Activated B cell treated with CpG ODN at 0.5 μM for 24 hours (primary cell): ENCODE data around the gene YARS1. TPM values are rescaled to one million over a fixed set of nuclear protein-coding genes. Genes with fewer than 3 reads are reported as not detected.
A peak's percentile ranks its signal among the peaks of the same experiment; 100 is the strongest.
"Not testable (repeated sequence)": the region's sequence is repeated elsewhere in the genome, so short reads cannot be mapped to it uniquely, and the experiment has no call there.

Source experiments
- ATAC-seq: fragments of 200-7000 bp; cut with Tn5 transposase; one replicate; pipeline ENCODE4 v1.10.0; 2021; ENCODE audit warnings: low read depth, mild to moderate bottlenecking, moderate library complexity
- CTCF ChIA-PET: fragments of 350-600 bp; sonication (Branson Sonifier 250); formaldehyde crosslinking; loops from one replicate; lab custom pipeline; 2021; ENCODE audit warnings: antibody characterized with exemption; lab: Charles Lee
- POLR2A ChIA-PET: fragments of 350-600 bp; sonication (Branson Sonifier 250); formaldehyde crosslinking; loops from one replicate; lab custom pipeline; 2021; ENCODE audit warnings: antibody characterized with exemption; lab: Charles Lee
- DNase-seq: peaks from one replicate; pipeline ENCODE4 v3.0.0; 2022
- H3K27ac Mint-ChIP-seq: one replicate; pipeline ENCODE4 v1.8.0; 2020; ENCODE audit warnings: mixed read lengths
- H3K27me3 Mint-ChIP-seq: one replicate; pipeline ENCODE4 v1.8.0; 2021; ENCODE audit warnings: mixed read lengths
- H3K36me3 Mint-ChIP-seq: one replicate; pipeline ENCODE4 v1.8.0; 2021; ENCODE audit warnings: low read depth, mixed read lengths
- H3K4me1 Mint-ChIP-seq: one replicate; pipeline ENCODE4 v1.8.0; 2021; ENCODE audit warnings: mixed read lengths
- H3K4me3 Mint-ChIP-seq: one replicate; pipeline ENCODE4 v1.8.0; 2020; ENCODE audit warnings: mild to moderate bottlenecking, mixed read lengths
- H3K9me3 Mint-ChIP-seq: one replicate; pipeline ENCODE4 v1.8.0; 2020; ENCODE audit warnings: mixed read lengths
- intact Hi-C: fragments of 100-400 bp; cut with micrococcal nuclease; formaldehyde crosslinking; loops from one replicate; pipeline ENCODE4 v1.15.1; 2024
- total RNA-seq: library from RNA; stranded (reverse); gene quantifications from 2 replicates; pipeline ENCODE4 v1.2.3, GENCODE V29; 2022
- TF ChIP-seq, protein P1 (sequence below): fragments of 200-600 bp; IDR thresholded peaks from one replicate; pipeline ENCODE4 v1.8.0; 2022; ENCODE audit warnings: antibody characterized with exemption, mild to moderate bottlenecking

Gene YARS1
- total RNA-seq, 1 donor from 2014 or later, result 232 TPM

DNA sequence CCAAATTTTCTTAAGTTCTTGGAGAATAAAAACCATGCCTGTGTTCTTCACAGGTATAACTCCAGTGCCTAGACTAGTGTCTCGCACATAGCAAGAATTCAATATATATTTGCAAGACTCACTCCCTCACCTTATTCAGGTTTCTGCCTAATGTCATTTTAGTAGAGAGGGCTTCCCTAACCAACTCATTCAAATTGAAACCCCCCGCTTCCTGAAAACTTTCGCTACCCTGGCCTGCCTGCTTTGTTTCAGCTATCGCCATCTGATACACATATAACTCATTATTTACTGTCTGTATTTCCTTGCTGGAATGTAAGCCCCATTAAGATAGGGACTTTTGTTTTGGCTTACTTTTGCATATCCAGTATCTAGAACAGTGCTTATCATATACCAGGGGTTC lies 8.6 kb downstream of the YARS1 start:
- intact Hi-C loops, result no loop called here
- peaks cover 87% of the 10 kb centered on the region for H3K36me3 Mint-ChIP-seq
- TF ChIP-seq, protein P1, sequence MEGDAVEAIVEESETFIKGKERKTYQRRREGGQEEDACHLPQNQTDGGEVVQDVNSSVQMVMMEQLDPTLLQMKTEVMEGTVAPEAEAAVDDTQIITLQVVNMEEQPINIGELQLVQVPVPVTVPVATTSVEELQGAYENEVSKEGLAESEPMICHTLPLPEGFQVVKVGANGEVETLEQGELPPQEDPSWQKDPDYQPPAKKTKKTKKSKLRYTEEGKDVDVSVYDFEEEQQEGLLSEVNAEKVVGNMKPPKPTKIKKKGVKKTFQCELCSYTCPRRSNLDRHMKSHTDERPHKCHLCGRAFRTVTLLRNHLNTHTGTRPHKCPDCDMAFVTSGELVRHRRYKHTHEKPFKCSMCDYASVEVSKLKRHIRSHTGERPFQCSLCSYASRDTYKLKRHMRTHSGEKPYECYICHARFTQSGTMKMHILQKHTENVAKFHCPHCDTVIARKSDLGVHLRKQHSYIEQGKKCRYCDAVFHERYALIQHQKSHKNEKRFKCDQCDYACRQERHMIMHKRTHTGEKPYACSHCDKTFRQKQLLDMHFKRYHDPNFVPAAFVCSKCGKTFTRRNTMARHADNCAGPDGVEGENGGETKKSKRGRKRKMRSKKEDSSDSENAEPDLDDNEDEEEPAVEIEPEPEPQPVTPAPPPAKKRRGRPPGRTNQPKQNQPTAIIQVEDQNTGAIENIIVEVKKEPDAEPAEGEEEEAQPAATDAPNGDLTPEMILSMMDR, result no peak
- no peak overlapping the region for H3K4me3 Mint-ChIP-seq
- H3K9me3 Mint-ChIP-seq, result no peaks in the 10 kb centered on the region
- no peak for DNase-seq
- POLR2A ChIA-PET, result no interaction called here
- peaks cover 12% of the 10 kb centered on the region for H3K4me1 Mint-ChIP-seq
- CTCF ChIA-PET, result no interaction called here
- ATAC-seq, result no peak
- H3K27me3 Mint-ChIP-seq, result no peaks in the 10 kb centered on the region
- H3K27ac Mint-ChIP-seq, result no peak overlapping the region

- peaks cover 7% of the 10 kb centered on the region for H3K4me1 Mint-ChIP-seq
- ATAC-seq (no peak), DNase-seq (no peak)
- no peak overlapping the region for H3K4me3 Mint-ChIP-seq
- no peaks in the 10 kb centered on the region for H3K27me3 Mint-ChIP-seq
- no peak overlapping the region for H3K27ac Mint-ChIP-seq
- POLR2A ChIA-PET, result interaction anchor here (0.7 kb wide), 1 partner anchor 56 kb away, joined by 3 read pairs; no protein-coding TSS in a partner anchor
- peaks cover 90% of the 10 kb centered on the region for H3K36me3 Mint-ChIP-seq
- CTCF ChIA-PET, result no interaction called here
- intact Hi-C loops, result no loop called here
- TF ChIP-seq, protein P1, result no peak
- no peaks in the 10 kb centered on the region for H3K9me3 Mint-ChIP-seq
Observed at GRCh38 chr1:32806910-32807523, 10.1 kb downstream of the YARS1 start.

DNA sequence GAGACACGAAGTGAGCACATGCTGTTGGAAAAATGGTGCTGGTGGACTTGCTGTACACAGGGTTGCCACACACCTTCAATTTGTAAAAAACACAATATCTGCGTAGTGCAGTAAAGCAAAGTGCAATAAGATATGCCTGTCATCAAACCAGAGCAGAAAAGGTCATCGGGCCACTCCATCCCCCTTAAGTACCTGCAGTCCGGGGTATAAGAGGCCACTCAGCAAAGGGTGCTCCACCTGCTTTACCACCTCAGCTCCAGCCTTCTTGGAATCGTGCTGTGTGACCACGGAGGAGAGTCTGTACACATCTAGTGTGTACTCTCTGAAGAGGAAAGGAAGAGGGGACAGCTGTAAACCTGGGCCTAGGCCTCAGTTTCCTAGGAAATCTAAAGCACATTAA lies 10.9 kb downstream of the YARS1 start:
- DNase-seq (no peak), ATAC-seq (no peak)
- Mint-ChIP-seq H3K4me1 (peaks cover 10% of the 10 kb centered on the region), H3K36me3 (peaks cover 88% of the 10 kb centered on the region), H3K9me3 (no peaks in the 10 kb centered on the region), H3K27ac (no peak overlapping the region), H3K27me3 (no peaks in the 10 kb centered on the region), H3K4me3 (no peak overlapping the region)
- TF ChIP-seq, protein P1, result no peak
- CTCF ChIA-PET, result no interaction called here
- POLR2A ChIA-PET, result no interaction called here
- intact Hi-C loops, result no loop called here

- H3K27ac Mint-ChIP-seq, DNase-seq, POLR2A ChIA-PET, intact Hi-C loops, CTCF ChIA-PET, H3K27me3 Mint-ChIP-seq, H3K4me3 Mint-ChIP-seq, H3K9me3 Mint-ChIP-seq, ATAC-seq: not testable (repeated sequence)
- Mint-ChIP-seq H3K4me1 (peaks cover 26% of the 10 kb centered on the region), H3K36me3 (peaks cover 80% of the 10 kb centered on the region)
Observed at GRCh38 chr1:32804460-32804859, 12.7 kb downstream of the YARS1 start.

DNA sequence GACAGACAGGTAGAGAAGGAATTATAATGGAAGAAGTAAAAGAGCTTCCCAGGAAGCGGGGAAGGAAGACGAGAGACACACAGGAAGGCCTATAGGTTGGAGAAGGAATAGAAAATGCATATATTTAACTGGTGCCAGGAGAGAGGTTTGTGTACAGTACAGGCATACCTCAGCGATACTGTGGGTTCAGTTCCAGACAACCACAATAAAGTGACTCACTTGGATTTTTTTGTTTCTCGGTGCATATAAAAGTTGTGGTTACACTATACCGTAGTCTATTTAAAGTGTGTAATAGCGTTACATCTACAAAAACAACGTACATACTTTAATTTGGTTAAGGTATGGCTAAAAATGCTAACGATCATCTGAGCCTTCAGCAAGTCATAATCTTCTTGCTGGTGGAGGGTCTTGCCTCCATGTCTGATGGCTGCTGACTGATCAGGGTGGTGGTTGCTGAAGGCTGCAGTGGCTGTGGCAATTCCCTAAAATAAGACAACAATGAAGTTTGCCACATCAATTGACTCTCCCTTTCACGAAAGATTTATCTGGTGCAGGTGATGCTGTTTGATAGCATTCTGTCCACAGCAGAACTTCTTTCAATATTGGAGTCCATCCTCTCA lies 16.0 kb downstream of the YARS1 start:
- Mint-ChIP-seq H3K36me3 (peaks cover 70% of the 10 kb centered on the region), H3K27me3 (no peaks in the 10 kb centered on the region), H3K27ac (peak overlapping the region; percentile 37), H3K4me3 (no peak overlapping the region), H3K4me1 (peaks cover 42% of the 10 kb centered on the region), H3K9me3 (no peaks in the 10 kb centered on the region)
- DNase-seq, result no peak
- ATAC-seq, result peak; percentile 25
- intact Hi-C loops, result no loop called here
- CTCF ChIA-PET, result no interaction called here
- TF ChIP-seq, protein P1, result no peak
- POLR2A ChIA-PET, result interaction anchor here (0.7 to 1.0 kb wide), 2 partner anchors 10 to 18 kb away, joined by 3 read pairs; no protein-coding TSS in a partner anchor
